ENCODE measurements around the gene MYO6.

Gene MYO6

GRCh38 chr6:75766387-75766786, 17.3 kb downstream of the MYO6 start:
- no peaks in the 10 kb centered on the region for H3K27me3 ChIP-seq (ENCODE audit: control insufficient read depth, insufficient read depth, low read length)

GRCh38 chr6:75770844-75771243, 21.8 kb downstream of the MYO6 start:
- no peaks in the 10 kb centered on the region for H3K9me3 ChIP-seq (ENCODE audit: control insufficient read depth, insufficient read depth, low read depth, low read length)
- H3K27ac ChIP-seq (ENCODE audit: low read depth, low read length) = no peak overlapping the region
- H3K4me3 ChIP-seq (ENCODE audit: low read depth, low read length) = no peak overlapping the region
- no peaks in the 10 kb centered on the region for H3K4me1 ChIP-seq (ENCODE audit: control insufficient read depth, insufficient read depth, low read length)
- no peaks in the 10 kb centered on the region for H3K27me3 ChIP-seq (ENCODE audit: control insufficient read depth, insufficient read depth, low read length)
- H3K36me3 ChIP-seq (ENCODE audit: control insufficient read depth, insufficient read depth, low read length) = no peaks in the 10 kb centered on the region
- H3K9ac ChIP-seq (ENCODE audit: low read length) = no peak overlapping the region

More at GRCh38 chr6:75766387-75766786, 17.3 kb downstream of the MYO6 start:
- Histone ChIP-seq H3K9ac (ENCODE audit: low read length) (no peak overlapping the region), H3K36me3 (ENCODE audit: control insufficient read depth, insufficient read depth, low read length) (no peaks in the 10 kb centered on the region; the same call in 1 of the 2 replicates), H3K27ac (ENCODE audit: low read depth, low read length) (no peak overlapping the region), H3K4me1 (ENCODE audit: control insufficient read depth, insufficient read depth, low read length) (no peaks in the 10 kb centered on the region), H3K4me3 (ENCODE audit: low read depth, low read length) (no peak overlapping the region), H3K9me3 (ENCODE audit: control insufficient read depth, insufficient read depth, low read depth, low read length) (no peaks in the 10 kb centered on the region)

GRCh38 chr6:75775219-75775618, 26.2 kb downstream of the MYO6 start:
- Histone ChIP-seq H3K4me1 (ENCODE audit: control insufficient read depth, insufficient read depth, low read length) (no peaks in the 10 kb centered on the region), H3K27ac (ENCODE audit: low read depth, low read length) (no peak overlapping the region), H3K36me3 (ENCODE audit: control insufficient read depth, insufficient read depth, low read length) (no peaks in the 10 kb centered on the region), H3K9ac (ENCODE audit: low read length) (no peak overlapping the region), H3K9me3 (ENCODE audit: control insufficient read depth, insufficient read depth, low read depth, low read length) (no peaks in the 10 kb centered on the region), H3K4me3 (ENCODE audit: low read depth, low read length) (no peak overlapping the region), H3K27me3 (ENCODE audit: control insufficient read depth, insufficient read depth, low read length) (no peaks in the 10 kb centered on the region)

GRCh38 chr6:75776461-75776860, 27.4 kb downstream of the MYO6 start:
- H3K9me3 ChIP-seq (ENCODE audit: control insufficient read depth, insufficient read depth, low read depth, low read length) = no peaks in the 10 kb centered on the region
- no peak overlapping the region for H3K4me3 ChIP-seq (ENCODE audit: low read depth, low read length)
- H3K27ac ChIP-seq (ENCODE audit: low read depth, low read length) = no peak overlapping the region
- H3K4me1 ChIP-seq (ENCODE audit: control insufficient read depth, insufficient read depth, low read length) = no peaks in the 10 kb centered on the region
- H3K27me3 ChIP-seq (ENCODE audit: control insufficient read depth, insufficient read depth, low read length) = no peaks in the 10 kb centered on the region
- no peaks in the 10 kb centered on the region for H3K36me3 ChIP-seq (ENCODE audit: control insufficient read depth, insufficient read depth, low read length)
- H3K9ac ChIP-seq (ENCODE audit: low read length) = no peak overlapping the region

GRCh38 chr6:75778757-75779156, 29.7 kb downstream of the MYO6 start:
- H3K27ac ChIP-seq (ENCODE audit: low read depth, low read length) = no peak overlapping the region

GRCh38 chr6:75786152-75786551, 37.1 kb downstream of the MYO6 start:
- no peak overlapping the region for H3K27ac ChIP-seq (ENCODE audit: low read depth, low read length)
- no peaks in the 10 kb centered on the region for H3K4me1 ChIP-seq (ENCODE audit: control insufficient read depth, insufficient read depth, low read length)
- no peak overlapping the region for H3K4me3 ChIP-seq (ENCODE audit: low read depth, low read length)
- H3K9ac ChIP-seq (ENCODE audit: low read length) = no peak overlapping the region
- H3K27me3 ChIP-seq (ENCODE audit: control insufficient read depth, insufficient read depth, low read length) = no peaks in the 10 kb centered on the region
- no peaks in the 10 kb centered on the region for H3K36me3 ChIP-seq (ENCODE audit: control insufficient read depth, insufficient read depth, low read length)
- no peaks in the 10 kb centered on the region for H3K9me3 ChIP-seq (ENCODE audit: control insufficient read depth, insufficient read depth, low read depth, low read length)

More at GRCh38 chr6:75778757-75779156, 29.7 kb downstream of the MYO6 start:
- Histone ChIP-seq H3K9ac (ENCODE audit: low read length) (no peak overlapping the region), H3K9me3 (ENCODE audit: control insufficient read depth, insufficient read depth, low read depth, low read length) (no peaks in the 10 kb centered on the region), H3K4me3 (ENCODE audit: low read depth, low read length) (no peak overlapping the region), H3K36me3 (ENCODE audit: control insufficient read depth, insufficient read depth, low read length) (no peaks in the 10 kb centered on the region), H3K27me3 (ENCODE audit: control insufficient read depth, insufficient read depth, low read length) (no peaks in the 10 kb centered on the region), H3K4me1 (ENCODE audit: control insufficient read depth, insufficient read depth, low read length) (no peaks in the 10 kb centered on the region)

- H3K27me3 ChIP-seq (ENCODE audit: control insufficient read depth, insufficient read depth, low read length) = no peaks in the 10 kb centered on the region
- H3K4me3 ChIP-seq (ENCODE audit: low read depth, low read length) = no peak overlapping the region
- H3K9ac ChIP-seq (ENCODE audit: low read length) = no peak overlapping the region
- no peak overlapping the region for H3K27ac ChIP-seq (ENCODE audit: low read depth, low read length)
- H3K4me1 ChIP-seq (ENCODE audit: control insufficient read depth, insufficient read depth, low read length) = 0 out of 2 replicates have a peak, but pooled peaks cover 2% of the 10 kb centered on the region
- H3K36me3 ChIP-seq (ENCODE audit: control insufficient read depth, insufficient read depth, low read length) = no peaks in the 10 kb centered on the region
- H3K9me3 ChIP-seq (ENCODE audit: control insufficient read depth, insufficient read depth, low read depth, low read length) = no peaks in the 10 kb centered on the region
Observed at GRCh38 chr6:75788894-75789293, 39.9 kb downstream of the MYO6 start.

GRCh38 chr6:75791881-75792280, 42.8 kb downstream of the MYO6 start:
- Histone ChIP-seq H3K27me3 (ENCODE audit: control insufficient read depth, insufficient read depth, low read length) (no peaks in the 10 kb centered on the region), H3K4me1 (ENCODE audit: control insufficient read depth, insufficient read depth, low read length) (0 out of 2 replicates have a peak, but pooled peaks cover 5% of the 10 kb centered on the region), H3K9ac (ENCODE audit: low read length) (no peak overlapping the region), H3K4me3 (ENCODE audit: low read depth, low read length) (no peak overlapping the region), H3K9me3 (ENCODE audit: control insufficient read depth, insufficient read depth, low read depth, low read length) (0 out of 2 replicates have a peak, but pooled peaks cover 3% of the 10 kb centered on the region), H3K36me3 (ENCODE audit: control insufficient read depth, insufficient read depth, low read length) (no peaks in the 10 kb centered on the region), H3K27ac (ENCODE audit: low read depth, low read length) (no peak overlapping the region)

GRCh38 chr6:75794351-75794846, 45.4 kb downstream of the MYO6 start:
- no peak overlapping the region for H3K4me3 ChIP-seq (ENCODE audit: low read depth, low read length)
- 0 out of 2 replicates have a peak, but pooled peaks cover 3% of the 10 kb centered on the region for H3K9me3 ChIP-seq (ENCODE audit: control insufficient read depth, insufficient read depth, low read depth, low read length)
- no peak overlapping the region for H3K9ac ChIP-seq (ENCODE audit: low read length)
- H3K27ac ChIP-seq (ENCODE audit: low read depth, low read length) = no peak overlapping the region
- H3K36me3 ChIP-seq (ENCODE audit: control insufficient read depth, insufficient read depth, low read length) = no peaks in the 10 kb centered on the region
- peaks cover 5% of the 10 kb centered on the region; the same call in 1 of the 2 replicates for H3K4me1 ChIP-seq (ENCODE audit: control insufficient read depth, insufficient read depth, low read length)
- no peaks in the 10 kb centered on the region for H3K27me3 ChIP-seq (ENCODE audit: control insufficient read depth, insufficient read depth, low read length)

GRCh38 chr6:75794954-75795739, 46.1 kb downstream of the MYO6 start:
- Histone ChIP-seq H3K27ac (ENCODE audit: low read depth, low read length) (no peak overlapping the region), H3K36me3 (ENCODE audit: control insufficient read depth, insufficient read depth, low read length) (no peaks in the 10 kb centered on the region), H3K9me3 (ENCODE audit: control insufficient read depth, insufficient read depth, low read depth, low read length) (0 out of 2 replicates have a peak, but pooled peaks cover 3% of the 10 kb centered on the region), H3K9ac (ENCODE audit: low read length) (no peak overlapping the region), H3K4me3 (ENCODE audit: low read depth, low read length) (no peak overlapping the region), H3K4me1 (ENCODE audit: control insufficient read depth, insufficient read depth, low read length) (peaks cover 10% of the 10 kb centered on the region; the same call in 1 of the 2 replicates), H3K27me3 (ENCODE audit: control insufficient read depth, insufficient read depth, low read length) (no peaks in the 10 kb centered on the region)

GRCh38 chr6:75796723-75797122, 47.7 kb downstream of the MYO6 start:
- Histone ChIP-seq H3K4me3 (ENCODE audit: low read depth, low read length) (no peak overlapping the region), H3K36me3 (ENCODE audit: control insufficient read depth, insufficient read depth, low read length) (no peaks in the 10 kb centered on the region), H3K9ac (ENCODE audit: low read length) (no peak overlapping the region), H3K4me1 (ENCODE audit: control insufficient read depth, insufficient read depth, low read length) (peaks cover 11% of the 10 kb centered on the region; the same call in 1 of the 2 replicates), H3K9me3 (ENCODE audit: control insufficient read depth, insufficient read depth, low read depth, low read length) (0 out of 2 replicates have a peak, but pooled peaks cover 3% of the 10 kb centered on the region), H3K27ac (ENCODE audit: low read depth, low read length) (no peak overlapping the region), H3K27me3 (ENCODE audit: control insufficient read depth, insufficient read depth, low read length) (no peaks in the 10 kb centered on the region)
